CD4-positive, alpha-beta T cell treated with Interferon gamma for 1 hour (primary cell): ENCODE results near the gene DNAH17.
A peak's percentile ranks its signal among the peaks of the same experiment; 100 is the strongest.
"Not testable (repeated sequence)": the region's sequence is repeated elsewhere in the genome, so short reads cannot be mapped to it uniquely, and the experiment has no call there.

Experiments used
- DNase-seq: peaks from one replicate; pipeline ENCODE4 v3.0.0-alpha.2; 2020

The DNAH17 gene

GRCh38 chr17:78474614-78475146 is 102.5 kb downstream of the DNAH17 start:
- peak; percentile 61 for DNase-seq

- DNase-seq: no peak
These were observed 103.1 kb downstream of the DNAH17 start for GRCh38 chr17:78473951-78474613.

- no peak for DNase-seq
These were observed 104.9 kb downstream of the DNAH17 start for GRCh38 chr17:78472035-78472905.

- DNase-seq: no peak
These were observed 105.6 kb downstream of the DNAH17 start for GRCh38 chr17:78471635-78472034.

DNA sequence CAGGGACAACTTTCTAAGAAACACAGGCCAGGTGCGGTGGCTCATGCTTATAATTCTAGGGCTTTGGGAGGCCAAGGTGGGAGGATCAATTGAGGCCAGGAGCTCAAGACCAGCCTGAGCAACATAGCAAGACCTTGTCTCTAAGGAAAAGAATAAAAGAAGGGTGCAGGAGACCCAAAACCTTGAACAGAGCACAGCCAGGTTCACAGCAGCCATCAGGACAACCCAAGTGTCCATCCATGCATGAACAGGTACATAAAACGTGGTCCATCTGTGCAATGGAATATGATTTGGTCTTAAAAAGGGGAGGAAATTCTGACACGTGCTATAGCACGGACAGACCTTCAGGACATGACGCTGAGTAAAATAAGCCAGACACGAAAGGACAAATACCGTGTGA is 107.8 kb downstream of the DNAH17 start:
- no peak for DNase-seq

DNA sequence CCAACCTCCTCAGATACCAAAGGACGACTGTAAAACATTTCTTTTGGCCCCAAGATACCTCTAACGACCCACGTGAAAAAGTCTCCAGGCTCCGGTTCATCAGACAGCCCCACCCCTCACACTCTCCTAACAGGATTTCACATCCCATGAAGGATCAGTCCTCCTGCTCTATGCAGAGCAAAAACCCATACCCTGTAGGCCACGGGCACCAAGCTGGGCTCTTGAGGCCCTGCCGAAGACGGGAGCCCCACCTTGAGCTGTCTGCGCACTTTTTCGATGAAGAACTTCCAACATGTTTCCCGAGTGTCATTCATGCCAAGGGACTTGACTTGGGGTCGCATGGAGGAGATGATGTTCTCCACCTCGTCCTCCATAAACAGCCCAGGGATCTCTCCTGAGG is 108.8 kb downstream of the DNAH17 start:
- DNase-seq: no peak

DNA sequence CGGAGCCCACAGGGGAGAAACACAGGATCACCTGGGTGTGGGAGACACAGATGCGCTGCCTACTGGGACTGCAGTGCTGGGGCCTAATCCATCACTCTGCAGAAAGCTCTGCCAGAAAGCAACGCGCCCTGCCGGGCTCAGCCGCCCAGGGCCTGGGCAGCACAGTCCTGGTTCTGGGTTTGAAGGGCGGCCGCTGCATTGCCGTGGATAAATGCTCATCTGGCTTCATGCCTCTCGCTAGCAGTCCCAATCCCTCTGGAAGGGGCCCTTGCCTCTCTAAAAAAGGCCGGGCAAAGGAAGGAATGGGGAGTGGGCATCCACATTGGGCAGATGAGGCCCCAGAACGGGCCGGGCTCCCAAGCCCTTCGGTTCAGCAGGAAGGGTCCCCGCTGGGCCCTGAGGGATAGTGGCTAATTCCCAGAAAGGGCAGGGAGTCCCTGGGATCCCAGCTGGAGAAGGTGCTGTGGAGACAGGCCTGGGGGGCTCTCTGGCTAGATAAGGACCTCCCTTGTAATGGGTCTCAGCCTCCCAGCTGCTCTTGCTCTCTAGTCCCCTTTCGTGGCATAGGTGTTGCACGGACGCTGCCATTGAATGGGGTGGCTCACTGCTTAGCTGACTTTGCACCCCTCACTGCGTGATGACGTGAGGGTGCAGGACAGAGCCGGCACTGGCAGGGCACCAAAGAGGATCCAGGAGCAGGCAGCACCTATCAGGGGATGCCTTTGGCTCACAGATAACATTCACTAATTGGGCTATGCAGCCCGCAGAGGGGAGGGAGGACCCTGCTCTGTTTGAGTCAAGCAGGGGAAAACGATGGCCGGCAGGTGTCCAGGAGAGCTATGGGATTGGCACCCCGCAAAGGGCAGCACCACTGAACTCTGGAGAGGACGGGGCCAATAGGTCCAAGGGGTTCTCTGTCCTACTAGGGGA is 110.1 kb downstream of the DNAH17 start:
- DNase-seq: no peak

- not testable (repeated sequence) for DNase-seq
These were observed 110.9 kb downstream of the DNAH17 start for GRCh38 chr17:78466109-78466785.

GRCh38 chr17:78462148-78462547 is 115.0 kb downstream of the DNAH17 start:
- no peak for DNase-seq

- DNase-seq: no peak
These were observed 115.5 kb downstream of the DNAH17 start for GRCh38 chr17:78461799-78462053.

- no peak for DNase-seq
These were observed 116.0 kb downstream of the DNAH17 start for GRCh38 chr17:78460951-78461798.

DNA sequence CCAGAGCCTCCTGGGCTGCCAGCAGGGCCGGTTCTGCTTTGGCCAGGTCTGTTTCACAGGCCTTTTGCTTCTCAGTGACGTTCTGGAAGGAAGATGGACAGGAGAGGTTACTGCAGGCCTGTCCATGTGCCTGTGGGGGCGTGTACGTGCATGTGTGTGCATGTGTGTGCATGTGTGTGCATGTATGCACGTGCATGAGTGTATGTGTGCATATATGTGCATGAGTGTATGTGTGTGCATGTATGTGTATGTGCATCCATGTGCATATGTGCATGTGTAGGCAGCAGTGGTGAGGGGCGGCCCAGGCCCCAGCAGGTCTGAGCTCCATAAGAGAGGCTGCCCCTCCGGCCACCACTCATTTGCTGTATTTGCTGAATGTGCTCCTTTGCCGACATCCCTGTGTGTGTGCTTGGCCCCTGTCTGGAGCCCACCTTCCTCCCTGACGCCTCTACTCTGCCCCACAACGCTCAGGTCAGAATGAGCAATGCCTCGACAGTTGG is 117.0 kb downstream of the DNAH17 start:
- DNase-seq: no peak

DNA sequence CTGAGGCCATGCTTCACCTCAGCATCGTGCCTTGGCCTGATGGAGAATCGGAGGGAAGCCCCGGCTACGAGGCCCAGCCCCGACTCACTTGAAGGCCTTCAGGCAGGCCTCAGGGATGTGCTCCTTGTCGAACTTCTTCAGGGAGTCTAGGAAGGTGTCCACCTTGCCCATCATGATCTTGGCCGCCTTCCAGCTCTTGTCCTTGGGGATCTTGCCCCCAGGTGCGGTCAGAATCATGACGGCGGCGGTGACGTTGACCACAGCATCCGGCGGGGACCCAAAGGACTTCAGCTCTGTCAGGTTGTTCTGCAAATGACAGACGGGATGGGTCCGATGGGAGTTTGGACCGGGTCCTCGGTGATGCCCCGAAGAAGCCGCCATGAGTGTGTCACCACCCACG is 117.5 kb downstream of the DNAH17 start:
- DNase-seq: no peak

DNA sequence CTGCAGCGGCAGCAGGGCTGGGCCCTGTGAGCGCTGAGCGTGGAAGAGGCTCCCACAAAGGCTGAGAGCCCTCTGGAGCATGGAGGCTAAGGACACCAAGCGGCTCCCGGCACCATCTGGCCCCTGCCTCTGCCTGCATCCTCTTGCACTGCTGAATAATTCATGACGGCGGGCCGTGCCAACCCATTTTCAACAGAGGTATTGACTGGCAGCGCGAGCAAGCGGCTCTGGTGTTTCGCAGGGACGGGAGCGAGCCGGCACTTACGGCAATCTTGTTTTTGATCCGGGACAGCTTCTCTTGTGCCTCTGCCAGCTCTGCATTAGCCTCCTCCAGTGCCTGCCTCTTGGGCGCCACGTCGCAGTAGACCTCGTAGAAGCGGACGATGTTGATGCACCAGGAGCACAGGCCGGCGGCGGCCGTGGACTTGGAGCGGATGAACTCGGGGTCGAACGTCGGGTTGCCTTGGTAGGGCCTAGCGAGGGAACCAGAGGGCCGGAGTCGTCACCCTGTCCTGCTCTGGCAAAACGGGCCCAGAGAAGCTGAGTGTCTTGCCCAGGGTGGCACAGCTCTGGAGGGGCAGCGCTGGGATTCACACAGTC is 118.4 kb downstream of the DNAH17 start:
- no peak for DNase-seq

- no peak for DNase-seq
These were observed 119.1 kb downstream of the DNAH17 start for GRCh38 chr17:78458091-78458490.

DNA sequence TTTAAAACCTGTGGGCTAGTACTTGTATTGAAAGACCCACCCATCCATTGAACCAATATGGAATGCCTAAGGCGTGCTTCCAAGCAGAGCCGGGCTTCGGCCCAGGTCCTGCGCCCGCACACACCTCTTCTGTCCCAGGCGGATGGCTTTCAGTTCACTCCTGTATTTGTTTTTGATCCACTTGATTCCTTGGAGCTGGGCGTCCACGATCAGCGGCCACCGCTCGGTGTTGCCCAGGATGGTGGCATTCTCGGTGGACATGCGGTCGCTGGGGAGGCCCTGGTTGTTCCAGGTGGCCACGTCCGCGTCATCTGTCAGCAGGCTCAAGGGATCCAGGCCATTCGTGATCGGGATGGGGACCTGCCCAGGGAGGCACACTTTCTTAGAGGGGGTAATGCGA is 122.8 kb downstream of the DNAH17 start:
- DNase-seq: no peak

DNA sequence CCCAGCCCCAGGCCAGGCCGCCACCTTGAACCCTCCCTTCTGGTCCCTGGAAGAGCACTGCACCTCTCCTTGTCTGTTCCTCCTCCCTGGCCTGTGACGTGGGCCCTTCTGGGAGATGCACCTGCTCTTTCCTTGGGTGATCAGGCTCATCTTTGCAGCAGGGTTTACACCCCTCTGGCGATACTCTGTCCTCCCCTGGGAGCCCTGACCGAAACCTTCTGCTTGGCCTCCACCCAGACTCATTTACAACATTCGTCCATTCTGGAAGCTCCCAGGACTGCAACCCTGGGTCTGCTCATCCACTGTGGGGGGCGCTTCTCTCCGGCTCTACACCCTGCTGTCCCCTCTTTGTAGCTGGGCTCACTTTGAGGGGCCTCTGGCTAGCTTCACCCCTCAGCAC is 125.4 kb downstream of the DNAH17 start:
- DNase-seq: no peak

GRCh38 chr17:78450696-78451345 is 126.4 kb downstream of the DNAH17 start:
- no peak for DNase-seq

DNA sequence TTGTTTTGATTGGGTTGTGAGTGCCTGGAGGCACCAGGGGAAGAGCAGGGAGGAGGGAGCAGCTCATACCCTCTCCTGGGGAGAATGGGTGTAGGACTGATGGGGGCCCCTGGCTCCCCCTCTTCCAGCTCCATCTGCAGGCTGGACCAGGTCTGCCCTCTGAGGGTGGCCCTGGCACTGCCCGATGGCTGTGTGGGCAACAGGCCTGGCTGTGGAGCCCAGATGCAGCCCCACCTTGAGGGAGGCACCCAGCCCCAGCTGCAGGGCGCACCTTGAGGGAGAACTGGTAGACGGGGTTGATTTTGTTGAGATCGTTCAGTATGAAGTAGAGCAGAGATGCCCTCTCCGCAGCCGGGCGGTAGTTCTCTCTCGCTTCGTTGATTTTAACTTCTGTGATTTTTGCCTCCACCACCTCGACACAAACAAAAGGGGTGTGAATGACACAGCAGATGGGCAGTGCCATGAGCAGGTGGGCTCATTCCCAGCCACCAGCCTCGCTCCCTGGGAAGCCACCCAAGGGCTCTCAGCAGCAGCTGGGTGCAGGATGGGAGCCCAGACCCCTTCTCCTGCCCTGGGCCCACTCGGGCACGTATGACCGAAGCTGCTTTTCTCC is 127.1 kb downstream of the DNAH17 start:
- DNase-seq: no peak

- DNase-seq: no peak
These were observed 128.7 kb downstream of the DNAH17 start for GRCh38 chr17:78448356-78448993.
